ENCODE measurements around the gene PAX7. TPM values are rescaled to one million over a fixed set of nuclear protein-coding genes. Genes with fewer than 3 reads are reported as not detected.

The PAX7 gene
- total and polyA plus RNA-seq, 12 donors: not detected

GRCh38 chr1:18670868-18671225 lies 40.2 kb downstream of the PAX7 start:
- H3K27ac ChIP-seq: no peak overlapping the region
- no peak for TF ChIP-seq CTCF (IDR thresholded peaks at IDR 0.05)
- intact Hi-C loops (cut with DNase I): no loop called here
- no peak for DNase-seq
- peaks cover 0 to 91% (median 74%) of the 10 kb centered on the region in 7 donors for H3K27me3 ChIP-seq
- ATAC-seq: no peak
- 79 to 84% methylated on average over 5 of the region's 5 CpGs for WGBS, 2 donors
- H3K4me1 ChIP-seq: no peaks in the 10 kb centered on the region
- H3K4me3 ChIP-seq: no peak overlapping the region
- no peaks in the 10 kb centered on the region for H3K36me3 ChIP-seq
- no peaks in the 10 kb centered on the region for H3K9me3 ChIP-seq

DNA sequence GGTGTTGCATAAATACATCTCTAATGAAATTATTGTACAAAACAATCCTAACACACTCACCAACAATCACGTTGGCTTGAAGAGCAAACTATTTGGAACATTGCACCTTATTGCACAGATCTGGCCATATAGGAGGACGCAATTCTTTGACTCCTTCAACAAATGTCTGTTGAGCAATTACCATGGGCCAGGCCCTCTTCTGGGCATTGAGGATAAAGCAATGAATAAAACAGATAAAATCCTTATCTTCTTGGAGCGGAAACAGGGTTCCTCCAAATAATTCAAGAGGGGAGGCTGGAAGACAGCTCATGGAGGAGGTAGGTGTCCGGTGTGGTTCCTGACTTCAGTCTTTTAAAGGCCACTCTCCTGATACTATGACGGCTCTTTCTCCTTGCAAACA lies 43.3 kb downstream of the PAX7 start:
- H3K4me1 ChIP-seq: no peaks in the 10 kb centered on the region
- no peaks in the 10 kb centered on the region for H3K9me3 ChIP-seq
- ATAC-seq (no peak), DNase-seq (no peak)
- TF ChIP-seq CTCF (IDR thresholded peaks at IDR 0.05): no peak
- WGBS, 2 donors: 37 to 47% methylated on average over 5 of the region's 5 CpGs
- no peak overlapping the region for H3K4me3 ChIP-seq
- H3K27me3 ChIP-seq: peaks cover 0 to 97% (median 82%) of the 10 kb centered on the region in 7 donors
- no peak overlapping the region for H3K27ac ChIP-seq
- intact Hi-C loops (cut with DNase I): no loop called here
- no peaks in the 10 kb centered on the region for H3K36me3 ChIP-seq

GRCh38 chr1:18676332-18676781 lies 45.7 kb downstream of the PAX7 start:
- H3K9me3 ChIP-seq: peaks cover 0 to 3% (median 0%) of the 10 kb centered on the region in 11 donors
- ATAC-seq (no peak), DNase-seq (no peak)
- no peaks in the 10 kb centered on the region for H3K36me3 ChIP-seq
- no peak for TF ChIP-seq CTCF (IDR thresholded peaks at IDR 0.05)
- 8 to 14% methylated on average over 6 of the region's 6 CpGs for WGBS, 2 donors
- intact Hi-C loops (cut with DNase I): no loop called here
- H3K27me3 ChIP-seq: peaks cover 0 to 97% (median 86%) of the 10 kb centered on the region in 7 donors
- no peak overlapping the region for H3K4me3 ChIP-seq
- no peak overlapping the region for H3K27ac ChIP-seq
- H3K4me1 ChIP-seq: no peaks in the 10 kb centered on the region

- H3K4me1 ChIP-seq: no peaks in the 10 kb centered on the region
- no peak overlapping the region for H3K4me3 ChIP-seq
- ATAC-seq (no peak), DNase-seq (no peak)
- peaks cover 0 to 85% (median 81%) of the 10 kb centered on the region in 7 donors for H3K27me3 ChIP-seq
- no peaks in the 10 kb centered on the region for H3K36me3 ChIP-seq
- intact Hi-C loops (cut with DNase I): loop anchor here in 1 of 10 donors (5.0 kb wide), 1 partner anchor 84 kb away; no protein-coding TSS in a partner anchor
- WGBS, 2 donors: 70 to 78% methylated on average over 4 of the region's 4 CpGs
- H3K9me3 ChIP-seq: peaks cover 0 to 3% (median 0%) of the 10 kb centered on the region in 11 donors
- H3K27ac ChIP-seq: no peak overlapping the region
- TF ChIP-seq CTCF (IDR thresholded peaks at IDR 0.05): peak in 8 of 9 donors; percentile 9 to 60 (median 41)
These were observed 50.8 kb downstream of the PAX7 start for GRCh38 chr1:18681423-18681835.
